Stomach smooth muscle (tissue), 2 donors: ENCODE results near the gene DEUP1.
A peak's percentile ranks its signal among the peaks of the same experiment; 100 is the strongest.
"Not testable (repeated sequence)": the region's sequence is repeated elsewhere in the genome, so short reads cannot be mapped to it uniquely, and the experiment has no call there.

ENCODE experiments used
- H3K27ac ChIP-seq: one replicate; pipeline ENCODE4 v1.7.0; 2013; ENCODE audit warnings: mild to moderate bottlenecking, low read length, inconsistent platforms
- H3K27me3 ChIP-seq, 2 donors: one replicate each; pipeline ENCODE4 v1.7.0; 2013; ENCODE audit warnings: low read length in 2 of 2; ENCODE audit not compliant: insufficient read depth in 2 of 2, control insufficient read depth in 1 of 2
- H3K36me3 ChIP-seq, 2 donors: one replicate each; pipeline ENCODE4 v1.7.0; 2013; ENCODE audit warnings: low read length in 2 of 2; ENCODE audit not compliant: control insufficient read depth in 2 of 2, insufficient read depth in 2 of 2
- H3K4me1 ChIP-seq: one replicate; pipeline ENCODE4 v1.7.0; 2013; ENCODE audit warnings: low read length; ENCODE audit not compliant: control insufficient read depth, insufficient read depth
- H3K4me3 ChIP-seq, 2 donors: one replicate each; pipeline ENCODE4 v1.7.0; 2013; ENCODE audit warnings: low read length in 2 of 2
- H3K9ac ChIP-seq, 2 donors: one replicate each; pipeline ENCODE4 v1.7.0; 2013; ENCODE audit warnings: low read length in 2 of 2, mild to moderate bottlenecking in 1 of 2
- H3K9me3 ChIP-seq, 2 donors: one replicate each; pipeline ENCODE4 v1.7.0; 2013; ENCODE audit warnings: low read length in 2 of 2; ENCODE audit not compliant: control insufficient read depth in 2 of 2
- donor health status: healthy.
- donor health status: Pancreatic carcinoma.

DEUP1 gene

GRCh38 chr11:93330446-93330984 is at the start of gene DEUP1:
TSS of gene DEUP1 (plus strand) at chr11:93330742. CDS start at chr11:93332260, 1,518 bp downstream.
- H3K27me3 ChIP-seq: peaks cover 0 to 6% of the 10 kb centered on the region in 2 donors
- no peaks in the 10 kb centered on the region for H3K9me3 ChIP-seq
- H3K27ac ChIP-seq: no peak within 1 kb of the TSS
- H3K4me1 ChIP-seq: no peaks in the 10 kb centered on the region
- H3K4me3 ChIP-seq: peak within 1 kb of the TSS; percentile 12 to 68
- no peak within 1 kb of the TSS for H3K9ac ChIP-seq
- no peaks in the 10 kb centered on the region for H3K36me3 ChIP-seq

GRCh38 chr11:93285430-93285829 is 45.1 kb upstream of the DEUP1 start:
- no peaks in the 10 kb centered on the region for H3K9me3 ChIP-seq
- H3K36me3 ChIP-seq: no peaks in the 10 kb centered on the region
- H3K27ac ChIP-seq: no peak overlapping the region
- H3K27me3 ChIP-seq: peaks cover 0 to 2% of the 10 kb centered on the region in 2 donors
- H3K9ac ChIP-seq: no peak overlapping the region
- no peak overlapping the region for H3K4me3 ChIP-seq
- H3K4me1 ChIP-seq: no peaks in the 10 kb centered on the region

- Histone ChIP-seq H3K4me1 (no peaks in the 10 kb centered on the region), H3K27ac (no peak overlapping the region), H3K9ac (no peak overlapping the region), H3K9me3 (no peaks in the 10 kb centered on the region), H3K4me3 (no peak overlapping the region), H3K36me3 (no peaks in the 10 kb centered on the region), H3K27me3 (peaks cover 0 to 2% of the 10 kb centered on the region in 2 donors)
Measured at GRCh38 chr11:93287434-93287833, 43.1 kb upstream of the DEUP1 start.

- Histone ChIP-seq H3K9ac (no peak overlapping the region), H3K9me3 (no peaks in the 10 kb centered on the region), H3K4me1 (no peaks in the 10 kb centered on the region), H3K27me3 (peaks cover 0 to 2% of the 10 kb centered on the region in 2 donors), H3K4me3 (no peak overlapping the region), H3K27ac (no peak overlapping the region), H3K36me3 (no peaks in the 10 kb centered on the region)
Measured at GRCh38 chr11:93288079-93288478, 42.5 kb upstream of the DEUP1 start.

- Histone ChIP-seq H3K4me3 (no peak overlapping the region), H3K27me3 (peaks cover 0 to 2% of the 10 kb centered on the region in 2 donors), H3K9ac (no peak overlapping the region), H3K36me3 (no peaks in the 10 kb centered on the region), H3K27ac (no peak overlapping the region), H3K4me1 (no peaks in the 10 kb centered on the region), H3K9me3 (no peaks in the 10 kb centered on the region)
Measured at GRCh38 chr11:93288767-93289166, 41.8 kb upstream of the DEUP1 start.

- no peak overlapping the region for H3K4me3 ChIP-seq
- H3K4me1 ChIP-seq: no peaks in the 10 kb centered on the region
- H3K9ac ChIP-seq: no peak overlapping the region
- no peaks in the 10 kb centered on the region for H3K36me3 ChIP-seq
- peaks cover 0 to 2% of the 10 kb centered on the region in 2 donors for H3K27me3 ChIP-seq
- H3K9me3 ChIP-seq: no peaks in the 10 kb centered on the region
- H3K27ac ChIP-seq: no peak overlapping the region
Measured at GRCh38 chr11:93289782-93290463, 40.6 kb upstream of the DEUP1 start.

GRCh38 chr11:93291110-93291509 is 39.4 kb upstream of the DEUP1 start:
- Histone ChIP-seq H3K9ac (no peak overlapping the region), H3K4me3 (no peak overlapping the region), H3K27ac (no peak overlapping the region), H3K4me1 (no peaks in the 10 kb centered on the region), H3K9me3 (no peaks in the 10 kb centered on the region), H3K36me3 (no peaks in the 10 kb centered on the region), H3K27me3 (peaks cover 0 to 2% of the 10 kb centered on the region in 2 donors)

GRCh38 chr11:93291898-93292297 is 38.6 kb upstream of the DEUP1 start:
- peaks cover 0 to 2% of the 10 kb centered on the region in 2 donors for H3K27me3 ChIP-seq
- H3K4me1 ChIP-seq: no peaks in the 10 kb centered on the region
- H3K27ac ChIP-seq: no peak overlapping the region
- no peaks in the 10 kb centered on the region for H3K36me3 ChIP-seq
- H3K9me3 ChIP-seq: no peaks in the 10 kb centered on the region
- no peak overlapping the region for H3K4me3 ChIP-seq
- no peak overlapping the region for H3K9ac ChIP-seq

GRCh38 chr11:93295921-93296575 is 34.5 kb upstream of the DEUP1 start:
- H3K4me3 ChIP-seq: no peak overlapping the region

GRCh38 chr11:93303689-93304088 is 26.9 kb upstream of the DEUP1 start:
- H3K4me1 ChIP-seq: no peaks in the 10 kb centered on the region
- no peaks in the 10 kb centered on the region for H3K9me3 ChIP-seq
- no peak overlapping the region for H3K4me3 ChIP-seq
- H3K27me3 ChIP-seq: no peaks in the 10 kb centered on the region
- no peak overlapping the region for H3K9ac ChIP-seq
- no peaks in the 10 kb centered on the region for H3K36me3 ChIP-seq
- no peak overlapping the region for H3K27ac ChIP-seq

More at GRCh38 chr11:93295921-93296575, 34.5 kb upstream of the DEUP1 start:
- Histone ChIP-seq H3K27ac (no peak overlapping the region), H3K9ac (no peak overlapping the region), H3K4me1 (no peaks in the 10 kb centered on the region), H3K27me3 (no peaks in the 10 kb centered on the region), H3K9me3 (no peaks in the 10 kb centered on the region), H3K36me3 (no peaks in the 10 kb centered on the region)

- H3K27ac ChIP-seq, H3K4me1 ChIP-seq, H3K4me3 ChIP-seq, H3K36me3 ChIP-seq, H3K9ac ChIP-seq, H3K9me3 ChIP-seq, H3K27me3 ChIP-seq: not testable (repeated sequence)
Measured at GRCh38 chr11:93314399-93314798, 16.1 kb upstream of the DEUP1 start.
